Neural progenitor cell (in vitro differentiated cells): ENCODE data around the gene DDX51. TPM values are rescaled to one million over a fixed set of nuclear protein-coding genes. Genes with fewer than 3 reads are reported as not detected.

Experiments
- DNase-seq: peaks from one replicate; pipeline ENCODE4 v3.0.0-alpha.2; 2016; ENCODE audit warnings: low spot score
- H2AFZ ChIP-seq: fragments of 200-600 bp; sonication (generic); replicated peaks from 2 replicates; pipeline ENCODE4 v1.6.1; 2016; ENCODE audit warnings: antibody characterized with exemption
- H3F3A ChIP-seq: fragments of 200-600 bp; sonication (generic); 2 replicates; pipeline ENCODE4 v1.6.1; 2016; ENCODE audit warnings: antibody characterized with exemption, low read depth
- H3K27ac ChIP-seq: fragments of 200-600 bp; sonication (generic); 2 replicates; pipeline ENCODE4 v1.5.1; 2016; ENCODE audit warnings: mild to moderate bottlenecking
- H3K27me3 ChIP-seq: fragments of 200-600 bp; sonication (generic); 2 replicates; pipeline ENCODE4 v1.6.1; 2016; ENCODE audit warnings: mild to moderate bottlenecking, moderate library complexity
- H3K36me3 ChIP-seq: fragments of 200-600 bp; sonication (generic); 2 replicates; pipeline ENCODE4 v1.5.1; 2016
- H3K4me1 ChIP-seq: fragments of 200-600 bp; sonication (generic); 2 replicates; pipeline ENCODE4 v1.6.1; 2016; ENCODE audit warnings: mixed run types
- H3K4me2 ChIP-seq: fragments of 200-600 bp; sonication (generic); 2 replicates; pipeline ENCODE4 v1.6.1; 2016
- H3K4me3 ChIP-seq: fragments of 200-600 bp; sonication (generic); 2 replicates; pipeline ENCODE4 v1.5.1; 2016
- H3K79me2 ChIP-seq: fragments of 200-600 bp; sonication (generic); 2 replicates; pipeline ENCODE4 v1.6.1; 2016; ENCODE audit warnings: low read depth
- H3K9ac ChIP-seq: fragments of 200-600 bp; sonication (generic); 2 replicates; pipeline ENCODE4 v1.6.1; 2016
- H3K9me3 ChIP-seq: fragments of 200-600 bp; sonication (generic); 2 replicates; pipeline ENCODE4 v1.5.1; 2016; ENCODE audit warnings: low read depth
- H4K20me1 ChIP-seq: fragments of 200-600 bp; sonication (generic); 2 replicates; pipeline ENCODE4 v1.6.1; 2016; ENCODE audit warnings: low read depth
- H3K27ac Mint-ChIP-seq: 3 replicates; pipeline ENCODE4 v1.8.0; 2021; ENCODE audit warnings: mixed read lengths
- H3K27me3 Mint-ChIP-seq: 2 replicates; pipeline ENCODE4 v1.8.0; 2022; ENCODE audit warnings: low read depth, mild to moderate bottlenecking, inconsistent platforms, moderate library complexity, mixed read lengths; ENCODE audit not compliant: insufficient read depth
- H3K36me3 Mint-ChIP-seq: 3 replicates; pipeline ENCODE4 v1.8.0; 2021; ENCODE audit warnings: mixed read lengths
- H3K4me1 Mint-ChIP-seq: 3 replicates; pipeline ENCODE4 v1.8.0; 2021; ENCODE audit warnings: mixed read lengths
- H3K4me3 Mint-ChIP-seq: 3 replicates; pipeline ENCODE4 v1.8.0; 2021; ENCODE audit warnings: mild to moderate bottlenecking, moderate library complexity, mixed read lengths
- H3K9me3 Mint-ChIP-seq: 3 replicates; pipeline ENCODE4 v1.8.0; 2020; ENCODE audit warnings: mixed read lengths
- CTCF ChIP-seq: fragments of 200-600 bp; sonication (generic); IDR thresholded peaks from 2 replicates; pipeline ENCODE4 v1.5.1; 2017; ENCODE audit warnings: antibody characterized with exemption, mild to moderate bottlenecking
- EZH2 ChIP-seq: fragments of 200-600 bp; sonication (generic); IDR thresholded peaks from 2 replicates; pipeline ENCODE4 v1.6.1; 2017; ENCODE audit warnings: antibody characterized with exemption, mild to moderate bottlenecking, moderate library complexity
- EZH2phosphoT487 ChIP-seq: fragments of 200-600 bp; sonication (generic); IDR thresholded peaks from 2 replicates; pipeline ENCODE4 v1.6.1; 2017; ENCODE audit warnings: antibody characterized with exemption
- total RNA-seq: library from RNA; depleted of rRNA; stranded (reverse); fragments of >200 nt; gene quantifications from 2 replicates; pipeline ENCODE4 v1.2.3, GENCODE V29; 2015; ENCODE audit warnings: low replicate concordance

The DDX51 gene
- total RNA-seq, 1 donor from 2014 or later: 8.5 TPM

GRCh38 chr12:132152411-132152821 lies 8.3 kb upstream of the DDX51 start:
- no peak overlapping the region for H2AFZ ChIP-seq
- Mint-ChIP-seq H3K4me1 (no peaks in the 10 kb centered on the region), H3K9me3 (no peaks in the 10 kb centered on the region), H3K36me3 (no peaks in the 10 kb centered on the region), H3K27me3 (peaks cover 2% of the 10 kb centered on the region), H3K27ac (no peak overlapping the region), H3K4me3 (no peak overlapping the region)
- H3K36me3 ChIP-seq: no peaks in the 10 kb centered on the region
- H3F3A ChIP-seq: peaks cover 23% of the 10 kb centered on the region
- no peak for DNase-seq
- no peaks in the 10 kb centered on the region for H3K9me3 ChIP-seq
- H3K27me3 ChIP-seq: no peaks in the 10 kb centered on the region
- H3K79me2 ChIP-seq: no peaks in the 10 kb centered on the region
- no peak overlapping the region for H3K4me3 ChIP-seq
- no peak overlapping the region for H3K27ac ChIP-seq
- TF ChIP-seq EZH2phosphoT487 (no peak), CTCF (no peak), EZH2 (no peak)
- peaks cover 9% of the 10 kb centered on the region for H4K20me1 ChIP-seq
- H3K4me2 ChIP-seq: no peak overlapping the region
- H3K9ac ChIP-seq: no peak overlapping the region
- no peaks in the 10 kb centered on the region for H3K4me1 ChIP-seq

- no peak overlapping the region for H3K4me2 ChIP-seq
- no peak for TF ChIP-seq CTCF
- TF ChIP-seq EZH2phosphoT487: no peak
- TF ChIP-seq EZH2: no peak
- H3K9me3 ChIP-seq: no peaks in the 10 kb centered on the region
- no peak overlapping the region for H3K27ac Mint-ChIP-seq
- H2AFZ ChIP-seq: no peak overlapping the region
- H3K9me3 Mint-ChIP-seq: no peaks in the 10 kb centered on the region
- no peak overlapping the region for H3K9ac ChIP-seq
- no peak overlapping the region for H3K27ac ChIP-seq
- H3F3A ChIP-seq: peaks cover 18% of the 10 kb centered on the region
- H3K4me1 ChIP-seq: no peaks in the 10 kb centered on the region
- H4K20me1 ChIP-seq: peaks cover 9% of the 10 kb centered on the region
- H3K27me3 ChIP-seq: no peaks in the 10 kb centered on the region
- no peak overlapping the region for H3K4me3 Mint-ChIP-seq
- H3K4me3 ChIP-seq: no peak overlapping the region
- H3K79me2 ChIP-seq: no peaks in the 10 kb centered on the region
- DNase-seq: no peak
- H3K36me3 ChIP-seq: no peaks in the 10 kb centered on the region
- peaks cover 2% of the 10 kb centered on the region for H3K27me3 Mint-ChIP-seq
- no peaks in the 10 kb centered on the region for H3K36me3 Mint-ChIP-seq
- H3K4me1 Mint-ChIP-seq: no peaks in the 10 kb centered on the region
Measured at GRCh38 chr12:132151766-132152410, 7.8 kb upstream of the DDX51 start.

GRCh38 chr12:132151145-132151765 lies 7.1 kb upstream of the DDX51 start:
- Mint-ChIP-seq H3K27ac (no peak overlapping the region), H3K4me1 (peaks cover 3% of the 10 kb centered on the region), H3K4me3 (no peak overlapping the region), H3K27me3 (peaks cover 2% of the 10 kb centered on the region), H3K9me3 (no peaks in the 10 kb centered on the region), H3K36me3 (peaks cover 3% of the 10 kb centered on the region)
- Histone ChIP-seq H3K9me3 (no peaks in the 10 kb centered on the region), H3K79me2 (no peaks in the 10 kb centered on the region), H3K27me3 (no peaks in the 10 kb centered on the region), H3K27ac (no peak overlapping the region), H3K4me1 (no peaks in the 10 kb centered on the region), H3K4me2 (no peak overlapping the region), H4K20me1 (peaks cover 9% of the 10 kb centered on the region), H3K36me3 (no peaks in the 10 kb centered on the region), H3K4me3 (no peak overlapping the region), H3F3A (peaks cover 12% of the 10 kb centered on the region), H2AFZ (no peak overlapping the region), H3K9ac (no peak overlapping the region)
- no peak for DNase-seq
- TF ChIP-seq CTCF: no peak
- no peak for TF ChIP-seq EZH2phosphoT487
- no peak for TF ChIP-seq EZH2
